T-helper 2 cell (primary cell): Measurements from ENCODE around the gene WNT9B.

ENCODE experiments used
- DNase-seq, 5 experiments: peaks; one replicate each; pipeline versions ENCODE4 v3.0.0 to v3.0.0-alpha.2; 2012 to 2022
- total RNA-seq, 2 donors: gene quantifications; one replicate each; lab custom pipeline; 2026; lab: John Stamatoyannopoulos, UW

The WNT9B gene
- 0 reads per million in 2 donors for total RNA-seq

DNA sequence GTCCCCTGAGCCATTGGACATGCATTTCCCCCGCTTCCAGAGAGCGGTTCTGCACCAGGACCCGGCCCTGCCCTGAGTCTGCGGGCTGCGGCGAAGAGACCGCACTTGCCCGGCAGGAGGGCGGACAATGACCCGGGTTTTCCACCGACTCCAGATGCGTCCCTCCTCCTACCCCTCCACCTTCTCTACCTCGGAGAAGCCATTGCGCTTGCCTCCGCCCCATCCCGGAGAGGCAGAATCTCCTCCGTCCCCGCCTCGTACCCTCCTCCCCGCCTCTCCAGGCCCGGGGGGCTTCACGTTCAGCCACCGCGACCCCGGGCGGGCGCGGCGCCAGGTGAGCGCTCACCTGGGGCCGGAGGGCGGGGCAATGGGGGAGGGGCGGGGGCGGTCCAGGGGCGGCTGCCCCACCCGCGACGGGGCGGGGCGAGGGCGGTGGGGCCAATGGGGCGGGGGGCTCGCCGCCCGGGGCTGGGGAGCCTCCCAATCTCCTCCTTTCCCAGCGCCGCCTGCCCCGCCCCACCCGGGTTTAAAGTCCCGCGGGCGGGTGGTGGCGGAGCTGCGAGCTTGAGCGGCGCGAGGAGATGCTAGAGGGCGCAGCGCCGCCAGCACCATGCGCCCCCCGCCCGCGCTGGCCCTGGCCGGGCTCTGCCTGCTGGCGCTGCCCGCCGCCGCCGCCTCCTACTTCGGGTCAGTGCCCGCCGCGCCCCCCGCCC, at the start of gene WNT9B:
TSS of gene WNT9B (plus strand) at position 555 of the 713 bp plus-strand sequence. CDS start at position 611, 56 bp downstream.
- no peak for DNase-seq

- no peak for DNase-seq
Measured at GRCh38 chr17:46802800-46803199, 48.6 kb upstream of the WNT9B start.

GRCh38 chr17:46803544-46803943, 47.8 kb upstream of the WNT9B start:
- DNase-seq: no peak

DNA sequence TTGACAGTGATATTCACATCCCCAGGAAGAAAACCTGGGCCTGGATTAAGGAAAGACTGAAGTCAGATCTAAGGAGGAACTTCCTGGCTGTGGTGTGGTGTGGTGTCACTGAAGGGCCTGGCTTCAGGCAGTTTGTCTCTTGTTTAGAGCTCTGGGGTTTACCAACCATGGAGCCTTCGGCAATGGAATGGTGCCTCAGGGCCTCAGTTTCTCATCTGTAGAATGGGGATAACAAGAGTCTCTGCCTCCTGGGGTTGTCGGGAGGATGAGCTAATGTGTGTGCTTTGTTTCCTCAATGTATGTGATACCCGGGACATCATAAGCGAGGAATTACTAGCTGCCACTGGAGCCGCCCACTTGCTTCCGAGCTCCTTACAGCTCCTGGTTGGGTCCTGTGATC, 45.6 kb upstream of the WNT9B start:
- DNase-seq: no peak

GRCh38 chr17:46809110-46809571, 42.2 kb upstream of the WNT9B start:
- no peak for DNase-seq

DNA sequence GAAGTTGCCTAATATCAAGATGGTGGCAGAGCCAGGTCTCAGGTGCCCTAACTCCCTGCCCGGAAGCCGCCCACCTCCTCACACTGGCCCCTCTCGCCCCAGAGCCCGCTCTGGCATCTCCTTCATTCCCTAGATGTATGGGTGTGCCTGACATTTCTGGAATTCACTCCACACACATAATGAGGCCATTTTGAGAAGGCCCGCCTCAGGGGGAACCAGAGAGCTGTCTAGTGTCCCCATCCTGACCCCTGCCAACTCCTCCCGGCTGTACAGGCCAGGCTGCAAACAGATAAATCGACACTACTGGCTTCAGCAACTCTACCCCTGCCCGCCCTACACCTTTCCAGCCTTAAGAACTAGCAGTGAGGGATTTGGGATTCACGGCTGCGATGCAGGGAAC, 40.5 kb upstream of the WNT9B start:
- DNase-seq: no peak

- no peak for DNase-seq
Measured at GRCh38 chr17:46811978-46812583, 39.3 kb upstream of the WNT9B start.

- no peak for DNase-seq
Measured at GRCh38 chr17:46812624-46813318, 38.6 kb upstream of the WNT9B start.

GRCh38 chr17:46813920-46814319, 37.5 kb upstream of the WNT9B start:
- DNase-seq: no peak

DNA sequence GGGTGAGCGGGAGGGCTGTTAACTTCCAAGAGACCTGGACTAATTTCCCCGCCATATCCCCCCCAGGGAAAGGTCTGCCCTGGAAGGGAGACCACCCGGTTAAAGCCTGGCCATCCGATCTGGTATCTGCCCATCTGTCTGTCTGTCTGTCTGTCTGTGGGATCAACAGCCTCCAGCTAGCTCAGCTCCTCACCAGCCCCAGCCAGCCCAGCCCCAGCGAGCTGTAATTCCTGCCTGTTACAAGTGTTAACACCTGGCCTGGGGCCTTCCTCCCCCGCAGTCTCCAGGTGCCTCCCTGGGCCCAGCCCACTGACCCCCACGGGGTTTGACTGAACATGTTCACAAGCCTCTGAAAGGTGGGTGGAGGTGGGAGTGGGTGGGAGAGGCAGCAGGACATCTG, 36.9 kb upstream of the WNT9B start:
- DNase-seq: no peak

- no peak for DNase-seq
Measured at GRCh38 chr17:46815474-46816353, 35.7 kb upstream of the WNT9B start.

GRCh38 chr17:46817151-46817900, 34.1 kb upstream of the WNT9B start:
- DNase-seq: no peak

GRCh38 chr17:46817901-46818209, 33.5 kb upstream of the WNT9B start:
- no peak for DNase-seq

GRCh38 chr17:46818316-46818928, 33.0 kb upstream of the WNT9B start, which contains the start of gene WNT3:
Gene WNT3, minus strand, starts transcription at chr17:46818692. Its CDS starts 95 bp downstream, at chr17:46818597.
- peak in 4 of 5 experiments; percentile 4 to 68 (median 24) for DNase-seq

- no peak for DNase-seq
Measured at GRCh38 chr17:46818929-46819859, 32.2 kb upstream of the WNT9B start.

GRCh38 chr17:46819906-46820351, 31.5 kb upstream of the WNT9B start:
- DNase-seq: no peak

DNA sequence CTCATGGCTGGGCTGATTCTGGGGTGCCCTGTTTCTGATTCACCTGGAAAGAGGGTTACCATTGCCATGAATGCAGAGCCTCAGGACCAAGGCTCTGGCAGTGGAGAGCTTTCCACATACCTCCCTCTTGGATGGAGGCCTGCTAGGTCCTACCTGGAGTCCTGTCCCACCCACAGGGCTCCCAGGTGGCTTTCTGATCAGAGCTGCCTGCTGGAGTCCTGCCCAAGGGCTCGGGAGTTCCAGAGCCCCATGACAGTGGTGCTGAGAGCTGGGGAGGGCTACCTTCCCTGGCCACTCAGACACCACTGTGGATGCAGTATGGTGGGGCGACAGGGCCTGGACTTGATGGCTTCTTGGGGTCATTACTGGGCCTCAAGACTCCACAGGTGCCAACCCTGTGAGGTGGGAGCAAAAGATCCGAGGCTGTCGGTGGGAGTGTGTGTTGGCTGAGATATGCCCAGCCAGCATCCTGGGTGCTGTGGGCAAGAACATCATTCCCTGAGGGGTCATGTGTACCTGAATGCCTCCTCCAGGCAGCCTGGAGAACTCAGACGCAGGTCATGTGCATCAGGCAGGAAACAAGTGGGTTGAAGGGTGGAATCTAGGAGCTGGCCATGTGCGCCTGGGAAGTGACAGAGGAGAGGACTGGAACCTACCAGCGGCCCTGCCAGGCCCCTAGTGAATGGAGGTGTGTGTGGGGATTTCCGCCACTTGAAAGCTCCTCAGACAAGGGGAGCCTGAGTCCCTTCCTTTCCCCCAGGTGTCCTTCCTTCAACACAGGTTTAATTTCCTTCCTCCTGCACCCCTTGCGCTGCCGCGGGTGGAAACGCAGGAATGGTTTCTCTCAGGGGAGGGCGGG, 30.6 kb upstream of the WNT9B start:
- no peak for DNase-seq

DNA sequence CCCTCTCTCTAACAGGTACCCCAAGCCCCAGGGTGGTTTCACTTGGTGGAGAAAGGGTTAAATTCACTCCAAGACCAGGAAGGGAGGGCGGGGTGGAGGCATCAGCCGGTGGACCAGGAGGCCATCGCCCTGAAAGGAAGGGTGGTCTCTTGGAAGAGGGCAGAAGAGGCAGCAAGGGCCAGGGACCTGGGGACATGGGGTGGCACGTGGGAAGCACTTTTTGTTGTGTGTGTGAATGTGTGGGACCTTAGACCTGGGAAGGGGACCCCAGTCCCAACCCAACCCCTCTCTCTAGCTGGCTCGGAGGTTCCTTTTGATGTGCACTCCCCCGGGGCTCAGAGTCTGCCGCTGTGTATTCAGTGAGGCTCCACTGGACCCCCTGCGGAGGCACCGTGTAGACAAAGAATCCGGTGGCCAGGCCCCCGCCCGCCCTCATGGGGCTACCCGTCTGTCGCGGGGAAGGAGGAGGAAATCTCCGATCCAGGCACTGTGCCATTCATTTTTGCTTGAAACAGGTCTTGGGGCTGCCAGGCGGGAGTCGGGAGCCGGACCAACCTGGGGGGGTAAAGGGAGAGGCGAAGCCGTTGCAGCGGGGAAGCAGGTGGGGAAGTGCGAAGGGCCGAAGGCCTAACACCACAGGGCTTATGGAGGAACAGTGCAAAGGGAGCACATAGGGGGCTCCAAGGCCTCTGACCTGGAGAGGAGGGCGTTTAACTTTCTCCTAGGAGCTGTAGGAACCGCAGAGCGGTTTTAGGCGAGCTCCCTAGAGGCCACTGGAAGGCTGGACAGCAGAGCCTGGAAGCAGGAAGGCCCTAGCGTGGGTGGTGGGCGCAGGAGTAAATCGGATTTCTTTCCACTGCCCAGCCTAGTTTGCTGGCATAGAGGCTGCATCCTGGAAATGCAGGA, 29.6 kb upstream of the WNT9B start:
- no peak for DNase-seq
